ENCODE results near the gene DGCR8.

DGCR8 gene

GRCh38 chr22:20149257-20150250, 69.5 kb downstream of the DGCR8 start:
- Histone ChIP-seq H3K4me3 (ENCODE audit: insufficient read depth, low read depth, low read length, poor library complexity, severe bottlenecking) (no peak overlapping the region), H3K36me3 (ENCODE audit: control insufficient read depth, insufficient read depth, low read length) (no peaks in the 10 kb centered on the region), H3K4me1 (ENCODE audit: control insufficient read depth, insufficient read depth, low read length, poor library complexity, severe bottlenecking) (no peaks in the 10 kb centered on the region), H3K27me3 (replicated peaks; ENCODE audit: control insufficient read depth, insufficient read depth, low read length, poor library complexity, severe bottlenecking) (no peaks in the 10 kb centered on the region), H3K9me3 (ENCODE audit: control insufficient read depth, low read length) (no peaks in the 10 kb centered on the region), H3K27ac (ENCODE audit: insufficient read depth, low read length, poor library complexity, severe bottlenecking) (no peak overlapping the region)
- DNase-seq: no peak

GRCh38 chr22:20150381-20151275, 70.6 kb downstream of the DGCR8 start, which contains the start of gene CCDC188:
Gene CCDC188, minus strand, starts transcription at chr22:20151055. Its CDS starts 69 bp downstream, at chr22:20150986.
- Histone ChIP-seq H3K4me1 (ENCODE audit: control insufficient read depth, insufficient read depth, low read length, poor library complexity, severe bottlenecking) (peaks cover 2% of the 10 kb centered on the region), H3K4me3 (ENCODE audit: insufficient read depth, low read depth, low read length, poor library complexity, severe bottlenecking) (no peak within 1 kb of the TSS), H3K36me3 (ENCODE audit: control insufficient read depth, insufficient read depth, low read length) (no peaks in the 10 kb centered on the region), H3K27me3 (replicated peaks; ENCODE audit: control insufficient read depth, insufficient read depth, low read length, poor library complexity, severe bottlenecking) (no peaks in the 10 kb centered on the region), H3K9me3 (ENCODE audit: control insufficient read depth, low read length) (no peaks in the 10 kb centered on the region), H3K27ac (ENCODE audit: insufficient read depth, low read length, poor library complexity, severe bottlenecking) (no peak within 1 kb of the TSS)
- DNase-seq: no peak

- Histone ChIP-seq H3K36me3 (ENCODE audit: control insufficient read depth, insufficient read depth, low read length) (no peaks in the 10 kb centered on the region), H3K27me3 (replicated peaks; ENCODE audit: control insufficient read depth, insufficient read depth, low read length, poor library complexity, severe bottlenecking) (no peaks in the 10 kb centered on the region), H3K9me3 (ENCODE audit: control insufficient read depth, low read length) (no peaks in the 10 kb centered on the region), H3K4me3 (ENCODE audit: insufficient read depth, low read depth, low read length, poor library complexity, severe bottlenecking) (no peak overlapping the region), H3K4me1 (ENCODE audit: control insufficient read depth, insufficient read depth, low read length, poor library complexity, severe bottlenecking) (peaks cover 4% of the 10 kb centered on the region), H3K27ac (ENCODE audit: insufficient read depth, low read length, poor library complexity, severe bottlenecking) (no peak overlapping the region)
- DNase-seq: no peak
Measured at GRCh38 chr22:20151276-20151588, 71.2 kb downstream of the DGCR8 start.

- DNase-seq: no peak
- Histone ChIP-seq H3K27ac (ENCODE audit: insufficient read depth, low read length, poor library complexity, severe bottlenecking) (no peak overlapping the region), H3K4me3 (ENCODE audit: insufficient read depth, low read depth, low read length, poor library complexity, severe bottlenecking) (no peak overlapping the region), H3K9me3 (ENCODE audit: control insufficient read depth, low read length) (no peaks in the 10 kb centered on the region), H3K36me3 (ENCODE audit: control insufficient read depth, insufficient read depth, low read length) (no peaks in the 10 kb centered on the region), H3K27me3 (replicated peaks; ENCODE audit: control insufficient read depth, insufficient read depth, low read length, poor library complexity, severe bottlenecking) (no peaks in the 10 kb centered on the region), H3K4me1 (ENCODE audit: control insufficient read depth, insufficient read depth, low read length, poor library complexity, severe bottlenecking) (peaks cover 4% of the 10 kb centered on the region)
Measured at GRCh38 chr22:20152464-20152890, 72.4 kb downstream of the DGCR8 start.

GRCh38 chr22:20153945-20154344, 73.9 kb downstream of the DGCR8 start:
- H3K9me3 ChIP-seq (ENCODE audit: control insufficient read depth, low read length): no peaks in the 10 kb centered on the region
- no peaks in the 10 kb centered on the region for H3K36me3 ChIP-seq (ENCODE audit: control insufficient read depth, insufficient read depth, low read length)
- no peak overlapping the region for H3K27ac ChIP-seq (ENCODE audit: insufficient read depth, low read length, poor library complexity, severe bottlenecking)
- DNase-seq: no peak
- no peaks in the 10 kb centered on the region for H3K27me3 ChIP-seq (replicated peaks; ENCODE audit: control insufficient read depth, insufficient read depth, low read length, poor library complexity, severe bottlenecking)
- no peak overlapping the region for H3K4me3 ChIP-seq (ENCODE audit: insufficient read depth, low read depth, low read length, poor library complexity, severe bottlenecking)
- peaks cover 4% of the 10 kb centered on the region for H3K4me1 ChIP-seq (ENCODE audit: control insufficient read depth, insufficient read depth, low read length, poor library complexity, severe bottlenecking)

GRCh38 chr22:20154602-20155187, 74.7 kb downstream of the DGCR8 start:
- H3K36me3 ChIP-seq (ENCODE audit: control insufficient read depth, insufficient read depth, low read length): no peaks in the 10 kb centered on the region
- no peak overlapping the region for H3K27ac ChIP-seq (ENCODE audit: insufficient read depth, low read length, poor library complexity, severe bottlenecking)
- H3K9me3 ChIP-seq (ENCODE audit: control insufficient read depth, low read length): no peaks in the 10 kb centered on the region
- no peaks in the 10 kb centered on the region for H3K27me3 ChIP-seq (replicated peaks; ENCODE audit: control insufficient read depth, insufficient read depth, low read length, poor library complexity, severe bottlenecking)
- H3K4me3 ChIP-seq (ENCODE audit: insufficient read depth, low read depth, low read length, poor library complexity, severe bottlenecking): no peak overlapping the region
- DNase-seq: no peak
- H3K4me1 ChIP-seq (ENCODE audit: control insufficient read depth, insufficient read depth, low read length, poor library complexity, severe bottlenecking): peaks cover 4% of the 10 kb centered on the region

DNA sequence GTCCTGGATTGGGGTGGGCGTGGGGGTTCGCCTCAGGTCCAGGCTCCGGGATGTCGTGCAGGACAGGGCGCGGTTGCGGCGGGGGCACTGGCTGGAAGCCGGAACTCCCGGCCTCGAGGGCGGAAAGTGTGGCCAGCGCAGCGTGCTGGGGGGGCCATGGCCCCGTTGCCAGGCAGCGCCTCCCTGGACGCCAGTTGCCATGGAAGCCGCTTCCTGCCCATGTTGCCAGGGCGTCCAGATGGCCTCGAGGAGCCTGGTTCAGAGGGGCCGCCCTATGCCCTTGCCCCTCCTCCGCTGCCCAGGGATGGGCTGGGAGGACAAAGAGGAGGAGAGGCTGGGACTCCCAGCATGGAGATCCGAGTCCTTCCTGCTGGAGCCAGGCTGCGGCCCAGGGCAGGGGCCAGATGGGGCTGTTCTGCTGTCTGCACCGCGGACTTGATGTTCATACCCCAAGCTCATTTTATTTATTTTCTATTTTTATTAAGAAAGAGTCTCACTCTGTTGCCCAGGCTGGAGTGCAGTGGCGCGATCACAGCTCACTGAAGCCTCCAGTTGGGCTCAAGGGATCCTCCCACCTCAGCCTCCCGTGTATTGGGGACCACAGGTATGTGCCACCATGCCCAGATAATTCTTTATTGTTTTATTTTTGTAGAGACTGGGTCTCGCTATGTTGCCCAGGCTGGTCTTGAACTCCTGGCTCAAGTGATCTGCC, 75.4 kb downstream of the DGCR8 start:
- Histone ChIP-seq H3K36me3 (ENCODE audit: control insufficient read depth, insufficient read depth, low read length) (no peaks in the 10 kb centered on the region), H3K27ac (ENCODE audit: insufficient read depth, low read length, poor library complexity, severe bottlenecking) (no peak overlapping the region), H3K4me3 (ENCODE audit: insufficient read depth, low read depth, low read length, poor library complexity, severe bottlenecking) (no peak overlapping the region), H3K27me3 (replicated peaks; ENCODE audit: control insufficient read depth, insufficient read depth, low read length, poor library complexity, severe bottlenecking) (no peaks in the 10 kb centered on the region), H3K9me3 (ENCODE audit: control insufficient read depth, low read length) (no peaks in the 10 kb centered on the region), H3K4me1 (ENCODE audit: control insufficient read depth, insufficient read depth, low read length, poor library complexity, severe bottlenecking) (peaks cover 4% of the 10 kb centered on the region)
- no peak for DNase-seq

DNA sequence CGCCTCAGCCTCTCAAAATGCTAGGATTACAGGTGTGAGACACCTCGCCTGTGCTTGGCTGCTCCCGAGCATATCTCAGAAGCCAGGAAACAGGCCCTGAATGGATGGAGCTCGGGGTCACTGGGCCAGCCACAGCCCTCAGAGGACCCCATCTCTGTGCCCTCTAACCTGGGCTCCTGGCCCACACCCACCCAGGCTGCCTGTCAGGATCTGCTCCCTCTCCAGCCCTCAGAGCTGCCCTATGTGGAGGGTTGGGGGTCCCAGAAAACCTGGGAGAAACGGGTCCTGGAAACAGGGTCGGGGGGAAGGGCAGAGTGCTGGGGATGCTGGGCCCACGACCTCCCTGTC, 76.0 kb downstream of the DGCR8 start:
- DNase-seq: no peak
- Histone ChIP-seq H3K27ac (ENCODE audit: insufficient read depth, low read length, poor library complexity, severe bottlenecking) (no peak overlapping the region), H3K36me3 (ENCODE audit: control insufficient read depth, insufficient read depth, low read length) (no peaks in the 10 kb centered on the region), H3K4me3 (ENCODE audit: insufficient read depth, low read depth, low read length, poor library complexity, severe bottlenecking) (no peak overlapping the region), H3K9me3 (ENCODE audit: control insufficient read depth, low read length) (no peaks in the 10 kb centered on the region), H3K4me1 (ENCODE audit: control insufficient read depth, insufficient read depth, low read length, poor library complexity, severe bottlenecking) (peaks cover 4% of the 10 kb centered on the region), H3K27me3 (replicated peaks; ENCODE audit: control insufficient read depth, insufficient read depth, low read length, poor library complexity, severe bottlenecking) (no peaks in the 10 kb centered on the region)

GRCh38 chr22:20156611-20157429, 76.8 kb downstream of the DGCR8 start:
- Histone ChIP-seq H3K27me3 (replicated peaks; ENCODE audit: control insufficient read depth, insufficient read depth, low read length, poor library complexity, severe bottlenecking) (no peaks in the 10 kb centered on the region), H3K36me3 (ENCODE audit: control insufficient read depth, insufficient read depth, low read length) (no peaks in the 10 kb centered on the region), H3K27ac (ENCODE audit: insufficient read depth, low read length, poor library complexity, severe bottlenecking) (no peak overlapping the region), H3K4me1 (ENCODE audit: control insufficient read depth, insufficient read depth, low read length, poor library complexity, severe bottlenecking) (peaks cover 4% of the 10 kb centered on the region), H3K4me3 (ENCODE audit: insufficient read depth, low read depth, low read length, poor library complexity, severe bottlenecking) (no peak overlapping the region), H3K9me3 (ENCODE audit: control insufficient read depth, low read length) (no peaks in the 10 kb centered on the region)
- peak; percentile 71 to 85 (median 76) for DNase-seq

Data from effector memory CD4-positive, alpha-beta T cell (primary cell).